CD1c-positive myeloid dendritic cell (primary cell): ENCODE data around the gene CELF2.

Source experiments
- DNase-seq: peaks from one replicate; pipeline ENCODE4 v3.0.0-alpha.2; 2016; ENCODE audit errors: extremely low spot score

CELF2 gene

GRCh38 chr10:11131112-11131639 is 113.5 kb downstream of the CELF2 start:
- no peak for DNase-seq

GRCh38 chr10:11134411-11134810 is 116.7 kb downstream of the CELF2 start:
- DNase-seq = no peak

- DNase-seq = no peak
Measured at GRCh38 chr10:11135709-11136108, 118.0 kb downstream of the CELF2 start.

- no peak for DNase-seq
Measured at GRCh38 chr10:11138314-11139033, 120.8 kb downstream of the CELF2 start.

GRCh38 chr10:11140963-11141362 is 123.3 kb downstream of the CELF2 start:
- DNase-seq = no peak

GRCh38 chr10:11141571-11142091 is 124.0 kb downstream of the CELF2 start:
- no peak for DNase-seq

- DNase-seq = no peak
Measured at GRCh38 chr10:11142777-11143176, 125.1 kb downstream of the CELF2 start.

GRCh38 chr10:11143242-11143641 is 125.6 kb downstream of the CELF2 start:
- peak; percentile 14 for DNase-seq

- no peak for DNase-seq
Measured at GRCh38 chr10:11144626-11145494, 127.2 kb downstream of the CELF2 start.

- DNase-seq = peak; percentile 62
Measured at GRCh38 chr10:11145495-11145855, 127.8 kb downstream of the CELF2 start.

GRCh38 chr10:11146402-11147171 is 128.9 kb downstream of the CELF2 start:
- no peak for DNase-seq

GRCh38 chr10:11147722-11148121 is 130.1 kb downstream of the CELF2 start:
- peak; percentile 65 for DNase-seq

- no peak for DNase-seq
Measured at GRCh38 chr10:11148142-11149028, 130.7 kb downstream of the CELF2 start.

GRCh38 chr10:11149807-11150141 is 132.1 kb downstream of the CELF2 start:
- DNase-seq = no peak

- DNase-seq = peak; percentile 44
Measured at GRCh38 chr10:11150231-11150731, 132.6 kb downstream of the CELF2 start.

GRCh38 chr10:11150879-11151415 is 133.3 kb downstream of the CELF2 start:
- no peak for DNase-seq

- DNase-seq = no peak
Measured at GRCh38 chr10:11152801-11153200, 135.1 kb downstream of the CELF2 start.

- no peak for DNase-seq
Measured at GRCh38 chr10:11153245-11153644, 135.6 kb downstream of the CELF2 start.

GRCh38 chr10:11153766-11154165 is 136.1 kb downstream of the CELF2 start:
- DNase-seq = no peak

GRCh38 chr10:11154333-11154732 is 136.7 kb downstream of the CELF2 start:
- no peak for DNase-seq
